K562 treated with DMSO at 1 percent for 48 hours (cell line): ENCODE data around the gene ZNF273. TPM values are rescaled to one million over a fixed set of nuclear protein-coding genes. Genes with fewer than 3 reads are reported as not detected.

ENCODE experiments used
- total RNA-seq: library from RNA; unstranded; fragments of 300-600 nt; gene quantifications from 2 replicates; pipeline ENCODE4 v1.2.3, GENCODE V29; 2022; ENCODE audit warnings: low replicate concordance; ENCODE audit errors: extremely low read depth

The ZNF273 gene
- total RNA-seq = not detected in 2 replicates

GRCh38 chr7:64902806-64903721, at the start of gene ZNF273:
TSS of gene ZNF273 (plus strand) at chr7:64903273. CDS start at chr7:64903318, 45 bp downstream.

Other genes starting within 250 kb of the ZNF273 start
- not detected in 2 replicates for gene ZNF107, start 237.1 kb upstream of the ZNF273 start, total RNA-seq
- not detected in 2 replicates for gene ZNF138, start 108.8 kb upstream of the ZNF273 start, total RNA-seq
- gene ZNF117, start 87.8 kb downstream of the ZNF273 start, total RNA-seq = not detected in 2 replicates
- not detected in 2 replicates for gene ERV3-1, start 103.4 kb downstream of the ZNF273 start, total RNA-seq